Neuronal stem cell (in vitro differentiated cells): ENCODE measurements around the gene YPEL4.

Experiments used
- DNase-seq: peaks from one replicate; pipeline ENCODE4 v3.0.0-alpha.2; 2013; ENCODE audit warnings: low spot score
- H2AFZ ChIP-seq: one replicate; pipeline ENCODE4 v1.6.1; 2013; ENCODE audit warnings: mild to moderate bottlenecking, low read length, inconsistent platforms
- H2AK5ac ChIP-seq: 2 replicates; pipeline ENCODE4 v1.6.1; 2013; ENCODE audit warnings: low read depth, mild to moderate bottlenecking, inconsistent platforms, low read length, moderate library complexity, mixed read lengths
- H2BK120ac ChIP-seq: 2 replicates; pipeline ENCODE4 v1.6.1; 2013; ENCODE audit warnings: low read depth, mild to moderate bottlenecking, inconsistent platforms, low read length, moderate library complexity, mixed read lengths
- H2BK12ac ChIP-seq: one replicate; pipeline ENCODE4 v1.6.1; 2013; ENCODE audit warnings: low read length, inconsistent platforms
- H2BK15ac ChIP-seq: 2 replicates; pipeline ENCODE4 v1.6.1; 2013; ENCODE audit warnings: mild to moderate bottlenecking, low read length, inconsistent platforms, mixed read lengths
- H2BK5ac ChIP-seq: one replicate; pipeline ENCODE4 v1.6.1; 2013; ENCODE audit warnings: inconsistent platforms, mild to moderate bottlenecking, low read length, moderate library complexity
- H3K14ac ChIP-seq: one replicate; pipeline ENCODE4 v1.6.1; 2013; ENCODE audit warnings: low read length, inconsistent platforms
- H3K18ac ChIP-seq: 2 replicates; pipeline ENCODE4 v1.6.1; 2013; ENCODE audit warnings: low read length, inconsistent platforms
- H3K23ac ChIP-seq: 2 replicates; pipeline ENCODE4 v1.6.1; 2013; ENCODE audit warnings: low read depth, mild to moderate bottlenecking, mixed read lengths, low read length, inconsistent platforms; ENCODE audit not compliant: poor library complexity
- H3K27ac ChIP-seq: replicated peaks from 3 replicates; pipeline ENCODE4 v1.5.1; 2013; ENCODE audit warnings: low read length, inconsistent platforms
- H3K27me3 ChIP-seq, 3 experiments: 2 replicates each; pipeline ENCODE4 v1.6.1; 2013; ENCODE audit warnings: low read length in 3 of 3, mild to moderate bottlenecking in 2 of 3, inconsistent platforms in 1 of 3, low read depth in 1 of 3, mixed read lengths in 1 of 3, moderate library complexity in 1 of 3; ENCODE audit not compliant: control insufficient read depth in 3 of 3, insufficient read depth in 3 of 3
- H3K36me3 ChIP-seq, 2 donors: replicated peaks in 1 of 2; 2 replicates each; pipeline ENCODE4 v1.6.1; 2013; ENCODE audit warnings: low read length in 2 of 2; ENCODE audit not compliant: control insufficient read depth in 2 of 2, insufficient read depth in 2 of 2
- H3K4ac ChIP-seq: 2 replicates; pipeline ENCODE4 v1.6.1; 2013; ENCODE audit warnings: inconsistent platforms, mild to moderate bottlenecking, low read length, moderate library complexity
- H3K4me1 ChIP-seq, 2 donors: 1 replicate in 1 of 2; 2 replicates in 1 of 2; pipeline ENCODE4 v1.6.1; 2013; ENCODE audit warnings: low read length in 2 of 2, low read depth in 1 of 2; ENCODE audit not compliant: control insufficient read depth in 2 of 2, insufficient read depth in 1 of 2
- H3K4me2 ChIP-seq: one replicate; pipeline ENCODE4 v1.6.1; 2013; ENCODE audit warnings: mild to moderate bottlenecking, low read length, inconsistent platforms; ENCODE audit not compliant: insufficient read depth, poor library complexity, severe bottlenecking
- H3K4me3 ChIP-seq, 2 donors: 2 replicates each; pipeline ENCODE4 v1.5.1; 2013; ENCODE audit warnings: low read length in 2 of 2, mild to moderate bottlenecking in 2 of 2, inconsistent platforms in 1 of 2, moderate library complexity in 1 of 2
- H3K79me1 ChIP-seq: one replicate; pipeline ENCODE4 v1.6.1; 2013; ENCODE audit warnings: low read depth, mild to moderate bottlenecking, inconsistent platforms, low read length, moderate library complexity
- H3K9ac ChIP-seq: one replicate; pipeline ENCODE4 v1.6.1; 2013; ENCODE audit warnings: mild to moderate bottlenecking, low read depth, low read length, inconsistent platforms; ENCODE audit not compliant: poor library complexity
- H3K9me3 ChIP-seq, 2 donors: replicated peaks in 1 of 2; 2 replicates each; pipeline versions ENCODE3 to v1.6.1; 2013; ENCODE audit warnings: low read length in 2 of 2, mild to moderate bottlenecking in 2 of 2, inconsistent platforms in 1 of 2, low read depth in 1 of 2, mixed read lengths in 1 of 2, moderate library complexity in 1 of 2; ENCODE audit not compliant: control insufficient read depth in 2 of 2, insufficient read depth in 1 of 2
- H4K8ac ChIP-seq: one replicate; pipeline ENCODE4 v1.6.1; 2013; ENCODE audit warnings: low read depth, mild to moderate bottlenecking, inconsistent platforms, low read length, moderate library complexity
- H4K91ac ChIP-seq: one replicate; pipeline ENCODE4 v1.6.1; 2013; ENCODE audit warnings: low read length, low read depth, mild to moderate bottlenecking, inconsistent platforms; ENCODE audit not compliant: poor library complexity
- WGBS, 2 donors: extraction: QIAGEN DNeasy Blood & Tissue Kit; methylation state at CpG; one replicate each; pipeline ENCODE4 v1.1.7; 2013; ENCODE audit warnings: missing lambda C conversion rate in 2 of 2, mixed read lengths in 1 of 2; ENCODE audit not compliant: insufficient read length in 2 of 2, insufficient replicate concordance in 1 of 2; ENCODE audit errors: extremely low coverage in 2 of 2; 5-methylcytosine and 5-hydroxymethylcytosine counted together

YPEL4 gene

GRCh38 chr11:57680552-57680874, 30.8 kb upstream of the YPEL4 start:
- H3K27me3 ChIP-seq: no peaks in the 10 kb centered on the region
- H3K23ac ChIP-seq: no peak overlapping the region
- no peak overlapping the region for H2AK5ac ChIP-seq
- no peak overlapping the region for H2BK5ac ChIP-seq
- no peak overlapping the region for H2AFZ ChIP-seq
- no peak overlapping the region for H3K4me3 ChIP-seq
- H3K4ac ChIP-seq: no peak overlapping the region
- no peak overlapping the region for H2BK120ac ChIP-seq
- H3K4me2 ChIP-seq: no peak overlapping the region
- no peak overlapping the region for H3K18ac ChIP-seq
- H3K9ac ChIP-seq: no peak overlapping the region
- H4K8ac ChIP-seq: no peak overlapping the region
- H3K79me1 ChIP-seq: no peaks in the 10 kb centered on the region
- H3K14ac ChIP-seq: no peak overlapping the region
- H3K27ac ChIP-seq: no peak overlapping the region
- no peak overlapping the region for H2BK15ac ChIP-seq
- DNase-seq: no peak
- no peak overlapping the region for H4K91ac ChIP-seq
- no peaks in the 10 kb centered on the region for H3K9me3 ChIP-seq
- peaks cover 19 to 90% of the 10 kb centered on the region in 2 donors for H3K36me3 ChIP-seq
- no peaks in the 10 kb centered on the region for H3K4me1 ChIP-seq
- WGBS, 2 donors: no CpG with 5 or more reads among the region's 2 CpGs
- no peak overlapping the region for H2BK12ac ChIP-seq

- WGBS, 2 donors: no CpG with 5 or more reads among the region's 4 CpGs
- no peak overlapping the region for H2AFZ ChIP-seq
Measured at GRCh38 chr11:57679396-57679795, 29.7 kb upstream of the YPEL4 start.

GRCh38 chr11:57675176-57675941, 25.6 kb upstream of the YPEL4 start:
- Histone ChIP-seq H3K14ac (no peak overlapping the region), H4K8ac (no peak overlapping the region), H3K36me3 (peaks cover 21 to 85% of the 10 kb centered on the region in 2 donors), H3K9me3 (no peaks in the 10 kb centered on the region), H2AK5ac (no peak overlapping the region), H3K4me1 (no peaks in the 10 kb centered on the region), H3K27ac (no peak overlapping the region), H3K4me3 (no peak overlapping the region), H4K91ac (no peak overlapping the region), H3K79me1 (no peaks in the 10 kb centered on the region), H3K18ac (no peak overlapping the region), H3K4me2 (no peak overlapping the region), H3K27me3 (no peaks in the 10 kb centered on the region), H2BK120ac (no peak overlapping the region), H3K23ac (no peak overlapping the region), H3K9ac (no peak overlapping the region), H2BK5ac (no peak overlapping the region), H2BK12ac (no peak overlapping the region), H3K4ac (no peak overlapping the region), H2AFZ (no peak overlapping the region), H2BK15ac (no peak overlapping the region)
- no peak for DNase-seq
- no CpG with 5 or more reads among the region's 3 CpGs for WGBS, 2 donors

More at GRCh38 chr11:57679396-57679795, 29.7 kb upstream of the YPEL4 start:
- Histone ChIP-seq H2BK120ac (no peak overlapping the region), H3K23ac (no peak overlapping the region), H3K27me3 (no peaks in the 10 kb centered on the region), H3K4ac (no peak overlapping the region), H3K27ac (no peak overlapping the region), H3K18ac (no peak overlapping the region), H3K9me3 (no peaks in the 10 kb centered on the region), H3K4me2 (no peak overlapping the region), H3K36me3 (peaks cover 15 to 90% of the 10 kb centered on the region in 2 donors), H2AK5ac (no peak overlapping the region), H3K79me1 (no peaks in the 10 kb centered on the region), H2BK5ac (no peak overlapping the region), H3K4me1 (no peaks in the 10 kb centered on the region), H4K8ac (no peak overlapping the region), H3K9ac (no peak overlapping the region), H3K14ac (no peak overlapping the region), H4K91ac (no peak overlapping the region), H2BK12ac (no peak overlapping the region), H2BK15ac (no peak overlapping the region), H3K4me3 (no peak overlapping the region)
- no peak for DNase-seq

- Histone ChIP-seq H3K4me1 (no peaks in the 10 kb centered on the region), H3K23ac (no peak overlapping the region), H2AK5ac (no peak overlapping the region), H3K9ac (no peak overlapping the region), H3K18ac (no peak overlapping the region), H2BK120ac (no peak overlapping the region), H2BK12ac (no peak overlapping the region), H3K14ac (no peak overlapping the region), H2BK15ac (no peak overlapping the region), H3K4me3 (no peak overlapping the region), H3K79me1 (no peaks in the 10 kb centered on the region), H3K27ac (no peak overlapping the region), H3K9me3 (no peaks in the 10 kb centered on the region), H3K27me3 (no peaks in the 10 kb centered on the region), H4K91ac (no peak overlapping the region), H3K36me3 (peaks cover 18 to 74% of the 10 kb centered on the region in 2 donors), H3K4me2 (no peak overlapping the region), H3K4ac (no peak overlapping the region), H2AFZ (no peak overlapping the region), H2BK5ac (no peak overlapping the region), H4K8ac (no peak overlapping the region)
- DNase-seq: no peak
Measured at GRCh38 chr11:57674251-57674650, 24.5 kb upstream of the YPEL4 start.
